ENCODE data around the gene SFTA2.

- TF ChIP-seq CTCF (conservative IDR thresholded peaks at IDR 0.05; ENCODE audit: low read depth, low read length) (no peak), EZH2 (IDR thresholded peaks at IDR 0.05; ENCODE audit: borderline replicate concordance, low read depth, low read length, poor library complexity, severe bottlenecking) (no peak)
Measured at GRCh38 chr6:30937265-30937664, 5.3 kb upstream of the SFTA2 start.

Data from A673 (cell line).